NCI-H1930 (cell line): Measurements from ENCODE around the gene SENP1.
"Not testable (repeated sequence)": the region's sequence is repeated elsewhere in the genome, so short reads cannot be mapped to it uniquely, and the experiment has no call there.

Source experiments
- DNase-seq, 2 experiments: peaks; one replicate each; lab custom pipeline; 2025; lab: John Stamatoyannopoulos, UW

The SENP1 gene

GRCh38 chr12:48111312-48111693 is 5.4 kb upstream of the SENP1 start:
- not testable (repeated sequence) for DNase-seq

- no peak for DNase-seq
These were observed 4.9 kb upstream of the SENP1 start for GRCh38 chr12:48110691-48111311.

DNA sequence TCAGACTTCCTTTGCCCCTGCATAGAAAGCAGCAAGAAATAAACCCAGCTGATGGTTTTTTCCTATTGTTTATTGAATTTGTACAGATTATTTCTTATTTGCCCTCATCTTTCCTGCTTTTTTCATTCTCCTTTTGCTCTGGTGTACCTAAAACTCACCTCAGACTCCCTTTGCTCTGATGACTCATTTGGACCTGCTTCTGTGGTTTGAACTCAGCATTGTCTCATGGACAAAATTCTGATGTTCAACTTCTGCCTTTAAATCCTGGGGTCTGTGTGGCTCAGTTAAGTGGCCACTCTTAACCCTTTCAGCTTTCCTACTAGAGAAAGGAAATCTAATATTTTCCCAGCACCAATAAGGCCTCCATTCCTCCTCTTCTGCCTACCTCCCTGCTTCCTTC is 3.5 kb upstream of the SENP1 start:
- DNase-seq, result no peak

GRCh38 chr12:48106681-48107613 is 1.1 kb upstream of the SENP1 start:
- DNase-seq, result no peak

GRCh38 chr12:48105321-48105866 is 485 bp downstream of the SENP1 start:
- DNase-seq, result no peak

- no peak for DNase-seq
These were observed 1.3 kb downstream of the SENP1 start for GRCh38 chr12:48104531-48104930.

- DNase-seq, result no peak
These were observed 13.3 kb downstream of the SENP1 start for GRCh38 chr12:48092611-48093010.

GRCh38 chr12:48086327-48086726 is 19.6 kb downstream of the SENP1 start:
- no peak for DNase-seq

- DNase-seq, result no peak
These were observed 20.9 kb downstream of the SENP1 start for GRCh38 chr12:48084841-48085460.

DNA sequence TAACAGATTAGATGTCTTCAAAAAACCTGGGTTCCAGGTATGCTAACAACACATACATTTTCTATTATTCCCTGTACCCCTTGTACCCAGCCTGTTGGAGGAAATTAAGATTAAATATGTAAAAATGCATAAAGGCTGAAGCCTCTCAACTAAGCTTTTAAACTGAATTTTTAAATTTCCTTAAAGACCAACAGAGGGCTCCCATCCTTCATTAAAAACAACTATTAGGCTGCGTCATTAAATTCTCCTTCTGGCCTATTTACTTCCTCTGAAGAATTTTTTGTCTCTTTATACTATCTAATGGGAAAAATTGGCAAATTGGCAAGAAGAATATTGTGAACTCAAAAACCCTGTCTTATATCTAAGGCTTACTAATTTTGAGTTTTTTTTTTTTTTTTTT is 21.8 kb downstream of the SENP1 start:
- no peak for DNase-seq

DNA sequence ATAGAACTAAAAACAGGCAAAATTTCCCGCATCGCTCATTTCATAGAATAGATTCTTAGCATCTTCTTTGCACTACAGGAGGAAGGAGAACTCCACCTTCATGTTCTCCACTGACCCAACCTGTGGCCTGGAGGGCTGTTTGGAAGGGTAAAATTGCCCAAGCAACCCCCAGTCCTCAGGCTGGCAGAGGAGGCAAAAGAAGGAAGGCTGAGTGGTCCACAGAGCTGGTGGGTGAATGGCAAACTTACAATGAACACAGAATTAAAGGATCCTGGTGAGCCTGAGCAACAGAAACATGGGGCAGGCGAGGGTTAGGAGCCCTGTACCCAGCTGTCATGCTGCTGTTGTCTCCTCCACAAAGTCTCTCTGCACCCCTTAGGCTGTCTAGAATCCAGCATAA is 25.1 kb downstream of the SENP1 start:
- no peak for DNase-seq

DNA sequence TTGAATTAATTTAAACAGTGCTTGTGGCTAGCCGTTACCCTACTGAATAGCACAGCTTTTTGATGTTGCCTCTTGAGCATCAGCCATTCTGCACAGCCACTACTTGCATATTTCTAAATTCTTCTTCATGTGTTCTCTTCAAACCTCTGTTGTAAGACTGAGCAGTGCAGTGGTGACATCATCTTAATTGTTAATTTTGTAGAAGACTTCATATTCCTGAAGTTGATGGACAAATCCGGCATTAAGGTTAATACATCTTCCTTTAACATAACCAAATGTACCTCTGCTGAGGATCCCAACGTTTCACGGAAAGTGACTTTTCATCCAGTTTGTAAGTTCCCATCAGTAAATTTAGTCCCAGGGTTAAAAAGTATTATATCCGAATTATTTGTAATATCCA is 25.6 kb downstream of the SENP1 start:
- DNase-seq, result no peak

GRCh38 chr12:48078901-48079300 is 27.0 kb downstream of the SENP1 start:
- no peak for DNase-seq

GRCh38 chr12:48077111-48077510 is 28.8 kb downstream of the SENP1 start:
- DNase-seq, result no peak

GRCh38 chr12:48075832-48076231 is 30.0 kb downstream of the SENP1 start:
- no peak for DNase-seq

DNA sequence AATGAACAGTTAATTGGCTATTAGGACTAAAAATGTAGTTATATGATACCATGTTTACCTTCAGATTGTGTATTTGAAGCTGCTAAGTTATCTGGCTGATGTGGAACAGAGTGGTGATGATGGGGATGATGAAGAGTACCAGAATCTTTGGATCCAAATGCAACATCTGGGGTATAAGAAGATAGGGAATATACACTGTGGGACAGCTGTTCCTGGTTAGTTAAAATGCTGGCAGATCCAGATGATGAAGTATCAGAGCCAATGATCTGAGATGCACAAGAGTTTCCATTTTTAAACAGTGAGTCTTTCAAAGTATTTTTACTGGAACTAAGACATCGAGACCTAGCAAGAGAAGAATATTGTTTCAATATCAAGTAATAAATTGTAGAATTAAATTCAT is 31.6 kb downstream of the SENP1 start:
- no peak for DNase-seq

- no peak for DNase-seq
These were observed 33.6 kb downstream of the SENP1 start for GRCh38 chr12:48072266-48072665.

DNA sequence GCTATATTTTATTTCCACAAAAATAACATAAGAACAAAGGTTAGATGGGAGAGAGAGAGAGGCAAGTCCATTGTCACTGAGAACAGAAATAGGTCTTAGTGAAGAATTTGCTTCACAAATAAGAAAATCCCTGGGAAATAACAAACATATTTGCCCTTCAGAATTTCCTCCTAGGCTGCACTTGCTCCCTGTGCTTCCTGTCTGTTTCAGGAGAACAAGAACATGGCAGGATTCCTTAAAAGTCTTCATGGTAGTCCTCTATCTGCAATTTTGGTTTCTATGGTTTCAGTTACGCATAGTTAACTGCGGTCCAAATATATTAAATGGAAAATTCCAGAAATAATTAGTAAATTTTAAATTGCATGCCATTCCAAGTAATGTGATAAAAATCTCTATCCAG is 34.1 kb downstream of the SENP1 start:
- DNase-seq, result no peak

DNA sequence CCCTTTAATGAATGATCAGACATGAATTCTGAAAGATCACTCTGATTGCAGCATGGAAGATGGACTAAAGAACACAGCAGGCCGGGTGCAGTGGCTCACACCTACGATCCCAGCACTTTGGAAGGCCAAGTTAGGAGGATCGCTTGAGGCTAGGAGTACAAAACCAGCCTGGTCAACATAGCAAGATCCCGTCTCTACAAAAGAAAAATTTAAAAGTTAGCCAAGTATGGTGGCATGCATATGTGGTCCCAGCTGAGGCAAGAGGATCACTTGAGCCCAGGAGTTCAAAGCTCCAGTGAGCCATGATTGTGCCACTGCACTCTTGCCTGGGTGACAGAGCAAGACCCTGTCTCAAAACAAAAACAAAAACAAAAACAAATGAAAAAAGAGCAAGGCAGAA is 35.1 kb downstream of the SENP1 start:
- no peak for DNase-seq

- no peak for DNase-seq
These were observed 35.8 kb downstream of the SENP1 start for GRCh38 chr12:48070033-48070432.

- no peak for DNase-seq
These were observed 36.6 kb downstream of the SENP1 start for GRCh38 chr12:48069241-48069640.

DNA sequence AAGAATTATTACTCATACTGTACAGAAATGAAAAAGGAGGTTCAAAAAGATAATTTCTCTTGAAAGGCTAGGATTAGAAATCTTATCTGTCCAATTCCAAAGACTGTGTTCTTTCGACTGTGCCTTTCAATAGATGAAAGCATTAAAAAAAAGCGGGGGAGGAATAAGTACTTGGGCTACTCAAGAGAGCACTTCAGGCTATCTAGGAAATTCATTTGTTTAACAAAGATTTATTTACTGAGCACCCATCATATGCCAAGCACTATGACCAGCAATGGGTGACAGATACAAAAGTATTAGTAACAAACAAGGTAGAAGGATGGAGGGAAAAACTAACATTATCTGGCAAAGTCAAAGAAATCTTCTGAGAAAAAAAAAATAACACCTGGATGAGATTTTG is 37.4 kb downstream of the SENP1 start:
- no peak for DNase-seq
